GM12874 (cell line): Measurements from ENCODE around the gene PPP1R36.

Source experiments
- TF ChIP-seq, protein P1 (sequence below): IDR thresholded peaks from 2 replicates; pipeline ENCODE4 v1.5.1; 2011; ENCODE audit warnings: low read depth, mild to moderate bottlenecking, control low read depth, low read length, moderate library complexity; ENCODE audit not compliant: insufficient read depth

Gene PPP1R36

DNA sequence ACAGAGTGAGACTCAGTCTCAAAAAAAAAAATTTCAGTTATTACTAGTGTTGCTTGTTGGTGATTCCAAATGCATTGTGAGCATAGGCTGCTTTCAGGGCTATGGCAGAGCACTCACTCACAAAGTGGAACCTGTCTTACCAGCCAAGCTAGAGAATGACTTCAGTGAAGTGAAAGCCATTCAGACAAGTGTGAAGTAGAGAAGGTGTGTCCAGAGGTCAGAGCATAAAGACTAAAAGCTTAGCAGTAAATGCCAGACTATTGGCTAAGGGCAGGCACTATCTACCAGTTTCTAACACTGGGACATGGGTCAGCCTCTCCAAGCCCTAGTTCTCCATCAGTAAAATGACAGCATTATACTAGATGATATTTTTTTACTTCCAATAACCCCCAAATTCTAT, 12.7 kb downstream of the PPP1R36 start:
- TF ChIP-seq, protein P1, sequence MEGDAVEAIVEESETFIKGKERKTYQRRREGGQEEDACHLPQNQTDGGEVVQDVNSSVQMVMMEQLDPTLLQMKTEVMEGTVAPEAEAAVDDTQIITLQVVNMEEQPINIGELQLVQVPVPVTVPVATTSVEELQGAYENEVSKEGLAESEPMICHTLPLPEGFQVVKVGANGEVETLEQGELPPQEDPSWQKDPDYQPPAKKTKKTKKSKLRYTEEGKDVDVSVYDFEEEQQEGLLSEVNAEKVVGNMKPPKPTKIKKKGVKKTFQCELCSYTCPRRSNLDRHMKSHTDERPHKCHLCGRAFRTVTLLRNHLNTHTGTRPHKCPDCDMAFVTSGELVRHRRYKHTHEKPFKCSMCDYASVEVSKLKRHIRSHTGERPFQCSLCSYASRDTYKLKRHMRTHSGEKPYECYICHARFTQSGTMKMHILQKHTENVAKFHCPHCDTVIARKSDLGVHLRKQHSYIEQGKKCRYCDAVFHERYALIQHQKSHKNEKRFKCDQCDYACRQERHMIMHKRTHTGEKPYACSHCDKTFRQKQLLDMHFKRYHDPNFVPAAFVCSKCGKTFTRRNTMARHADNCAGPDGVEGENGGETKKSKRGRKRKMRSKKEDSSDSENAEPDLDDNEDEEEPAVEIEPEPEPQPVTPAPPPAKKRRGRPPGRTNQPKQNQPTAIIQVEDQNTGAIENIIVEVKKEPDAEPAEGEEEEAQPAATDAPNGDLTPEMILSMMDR = no peak

DNA sequence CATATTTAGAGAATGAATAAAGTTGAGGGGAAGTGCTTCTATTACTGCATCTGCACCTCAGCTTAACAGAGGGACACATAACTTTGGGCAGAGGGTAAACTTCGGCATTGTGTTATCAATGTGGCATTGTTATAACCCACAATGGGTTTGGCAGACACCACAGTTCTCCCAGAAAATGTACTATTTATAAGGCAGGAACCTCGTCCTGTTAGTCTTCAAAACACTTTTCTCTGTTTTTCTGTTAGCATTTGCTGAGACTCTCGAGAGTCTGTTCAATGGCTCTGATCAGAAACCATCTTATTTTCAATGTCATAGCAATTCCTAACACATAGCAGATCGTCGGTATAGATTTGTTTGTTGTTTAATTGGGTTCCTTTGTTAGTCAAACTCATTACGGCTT, 13.9 kb downstream of the PPP1R36 start:
- TF ChIP-seq, protein P1 = no peak

DNA sequence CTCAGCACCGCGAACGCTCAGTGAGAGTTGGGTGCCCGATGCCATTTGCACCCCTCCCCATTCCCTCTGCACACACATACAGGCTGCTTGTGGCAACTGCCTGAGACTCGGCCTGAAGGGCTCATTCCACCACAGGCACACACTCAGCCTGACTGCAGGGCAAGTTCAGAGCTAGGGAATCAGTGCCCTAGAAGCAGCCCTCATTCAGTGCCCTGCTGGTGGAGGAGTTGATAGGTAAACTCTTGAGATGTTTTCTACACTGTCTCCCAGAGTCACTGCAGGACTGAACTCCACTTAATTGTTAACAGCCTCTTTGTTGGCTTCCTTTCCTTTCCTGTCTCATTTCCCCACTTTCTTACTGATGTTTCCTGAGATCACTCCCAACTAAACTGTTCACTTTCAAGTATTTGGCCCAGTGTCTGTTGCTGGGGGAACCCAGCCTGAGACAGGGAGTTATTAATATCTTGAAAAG, 16.9 kb downstream of the PPP1R36 start:
- TF ChIP-seq, protein P1 = no peak

DNA sequence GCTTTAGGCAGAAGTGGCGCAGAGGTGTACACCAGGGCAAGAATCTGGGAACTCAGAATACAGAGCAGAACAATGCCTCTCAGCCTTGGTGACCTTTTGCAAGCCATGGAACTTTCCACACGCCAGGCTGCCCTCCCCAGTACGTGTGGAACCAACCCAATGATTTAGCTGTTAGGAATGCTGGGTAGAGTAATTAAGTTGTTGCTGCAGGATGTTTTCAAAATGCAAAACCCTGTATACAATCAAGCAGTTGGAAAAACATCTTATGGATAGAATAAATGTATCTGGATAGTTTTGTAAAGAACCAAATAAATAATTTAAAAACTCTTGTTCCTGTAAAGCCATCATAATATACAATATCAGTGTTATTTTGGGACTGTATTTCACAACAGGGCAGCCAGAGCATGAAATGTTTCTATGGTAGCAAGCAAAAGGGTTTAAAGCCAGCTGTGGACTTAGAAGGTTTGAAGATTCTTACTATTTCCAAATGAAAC, 19.4 kb downstream of the PPP1R36 start:
- TF ChIP-seq, protein P1 = no peak

DNA sequence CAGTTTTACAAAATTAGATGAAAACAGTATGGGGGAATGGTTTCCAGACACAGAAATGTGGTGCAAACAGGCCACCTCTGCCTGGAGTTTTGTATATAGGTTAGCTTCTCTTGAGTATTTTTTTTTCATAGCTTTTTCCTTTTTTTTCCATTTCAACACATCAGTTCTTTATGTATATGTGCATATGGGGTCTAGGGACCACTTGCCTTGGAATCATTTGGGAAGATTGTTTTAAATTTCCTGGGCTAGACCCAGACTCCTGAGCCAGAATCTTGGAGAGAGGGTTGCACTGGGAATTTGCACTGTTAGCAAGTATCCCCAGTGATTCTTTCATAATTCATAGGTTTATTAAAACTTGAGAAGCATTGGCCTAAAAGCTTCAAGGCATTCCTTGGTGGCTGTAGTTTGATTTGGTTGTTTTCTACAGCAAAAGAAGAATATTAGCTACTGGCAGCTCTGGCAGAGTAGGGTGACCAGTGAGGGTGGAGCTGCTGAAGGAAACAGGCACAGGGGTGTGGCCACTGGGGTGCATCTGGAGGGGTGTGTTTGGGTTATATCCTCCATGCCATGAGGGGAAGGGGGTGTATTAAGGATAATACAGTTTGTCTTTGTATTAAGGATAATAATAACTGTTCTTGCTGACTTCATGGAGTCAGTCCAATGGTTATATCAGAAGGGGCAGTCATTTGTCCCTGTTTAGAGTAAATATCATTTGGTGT, 22.8 kb downstream of the PPP1R36 start:
- TF ChIP-seq, protein P1 = no peak

DNA sequence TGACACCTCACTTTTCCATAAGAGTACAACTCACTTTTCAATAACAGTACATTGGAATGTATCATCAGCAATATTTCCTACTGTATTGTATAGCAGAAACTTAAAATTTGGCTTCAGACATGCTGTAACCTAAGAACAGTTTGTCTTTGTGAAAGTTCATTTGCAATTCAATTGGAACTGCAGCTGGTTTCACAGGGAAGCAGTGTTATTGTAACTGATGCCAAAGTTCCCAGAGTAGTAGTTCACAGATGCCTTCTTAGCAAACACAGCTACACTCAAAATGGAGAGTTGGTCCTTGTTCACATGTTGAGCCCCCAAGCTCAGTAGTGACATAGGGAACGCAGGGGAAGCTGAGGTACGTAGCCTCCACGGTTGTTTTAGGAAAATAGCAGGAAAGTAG, 23.3 kb downstream of the PPP1R36 start:
- TF ChIP-seq, protein P1 = no peak

DNA sequence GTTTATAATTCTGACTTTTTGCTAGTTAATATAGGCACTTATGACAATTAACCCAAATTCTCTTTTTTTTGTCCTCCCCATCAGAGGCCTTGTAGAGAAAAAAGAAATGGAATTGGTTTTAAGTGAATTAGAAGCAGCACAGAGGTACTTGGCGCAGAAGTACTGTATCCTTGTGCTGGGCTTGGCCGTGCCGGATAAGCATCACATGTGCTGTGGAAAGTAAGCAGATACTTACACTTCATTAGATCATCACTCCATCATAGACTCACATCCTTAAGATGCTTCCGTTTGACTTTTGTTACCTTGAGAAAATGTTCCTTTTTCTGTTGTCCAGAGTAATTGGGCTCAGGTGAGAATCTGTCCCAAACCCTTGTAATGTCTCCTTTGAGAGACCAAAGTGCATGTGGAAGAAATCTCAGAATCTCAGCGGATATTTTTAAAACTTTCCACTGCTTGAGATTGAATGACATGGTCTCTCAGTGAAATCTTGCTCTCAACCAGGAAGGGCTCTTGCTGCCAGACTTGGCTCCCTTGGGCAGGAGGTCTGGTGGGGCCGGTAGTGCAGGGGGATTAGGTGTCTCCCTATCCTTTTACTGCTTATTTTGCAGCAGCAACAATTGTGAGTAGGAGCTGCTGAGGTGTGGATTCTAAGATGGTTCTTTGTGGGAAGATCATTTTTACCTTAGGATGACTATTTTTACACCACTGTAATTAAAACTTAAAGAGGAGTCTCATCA, 24.8 kb downstream of the PPP1R36 start:
- TF ChIP-seq, protein P1 = no peak
